Measurements from ENCODE around the gene WSB1.
A peak's percentile ranks its signal among the peaks of the same experiment; 100 is the strongest.

The WSB1 gene

GRCh38 chr17:27285516-27285915 is 8.4 kb upstream of the WSB1 start:
- no peak overlapping the region for H3K27ac Mint-ChIP-seq
- peaks cover 25 to 56% of the 10 kb centered on the region in 2 donors for H3K4me1 Mint-ChIP-seq
- no peak overlapping the region for H3K4me3 Mint-ChIP-seq
- DNase-seq: no peak
- H3K9me3 Mint-ChIP-seq: no peaks in the 10 kb centered on the region
- no peak for ATAC-seq (replicated peaks)
- no peaks in the 10 kb centered on the region for H3K27me3 Mint-ChIP-seq
- H3K36me3 Mint-ChIP-seq: no peaks in the 10 kb centered on the region

GRCh38 chr17:27288183-27288582 is 5.7 kb upstream of the WSB1 start:
- no peak overlapping the region for H3K27ac Mint-ChIP-seq
- H3K4me1 Mint-ChIP-seq: peaks cover 15 to 33% of the 10 kb centered on the region in 2 donors
- no peak overlapping the region for H3K4me3 Mint-ChIP-seq
- DNase-seq: no peak
- no peaks in the 10 kb centered on the region for H3K27me3 Mint-ChIP-seq
- no peaks in the 10 kb centered on the region for H3K9me3 Mint-ChIP-seq
- H3K36me3 Mint-ChIP-seq: no peaks in the 10 kb centered on the region
- ATAC-seq (replicated peaks): no peak

- ATAC-seq (replicated peaks) (no peak), DNase-seq (no peak)
- no peaks in the 10 kb centered on the region for H3K27me3 Mint-ChIP-seq
- H3K9me3 Mint-ChIP-seq: no peaks in the 10 kb centered on the region
- H3K4me1 Mint-ChIP-seq: peaks cover 8 to 23% of the 10 kb centered on the region in 2 donors
- peaks cover 0 to 5% of the 10 kb centered on the region in 2 donors for H3K36me3 Mint-ChIP-seq
- no peak overlapping the region for H3K4me3 Mint-ChIP-seq
- no peak overlapping the region for H3K27ac Mint-ChIP-seq
Observed at GRCh38 chr17:27289856-27290255, 4.1 kb upstream of the WSB1 start.

GRCh38 chr17:27290916-27291598 is 2.9 kb upstream of the WSB1 start:
- no peaks in the 10 kb centered on the region for H3K9me3 Mint-ChIP-seq
- H3K27ac Mint-ChIP-seq: peak overlapping the region; percentile 47
- no peak for DNase-seq
- no peak overlapping the region for H3K4me3 Mint-ChIP-seq
- H3K4me1 Mint-ChIP-seq: peaks cover 4 to 22% of the 10 kb centered on the region in 2 donors
- no peak for ATAC-seq (replicated peaks)
- peaks cover 4 to 9% of the 10 kb centered on the region in 2 donors for H3K36me3 Mint-ChIP-seq
- no peaks in the 10 kb centered on the region for H3K27me3 Mint-ChIP-seq

- peaks cover 5 to 36% of the 10 kb centered on the region in 2 donors for H3K4me1 Mint-ChIP-seq
- DNase-seq (no peak), ATAC-seq (replicated peaks) (no peak)
- H3K27ac Mint-ChIP-seq: peak overlapping the region; percentile 97
- peak overlapping the region; percentile 92 to 96 for H3K4me3 Mint-ChIP-seq
- H3K36me3 Mint-ChIP-seq: peaks cover 4 to 14% of the 10 kb centered on the region in 2 donors
- no peaks in the 10 kb centered on the region for H3K9me3 Mint-ChIP-seq
- no peaks in the 10 kb centered on the region for H3K27me3 Mint-ChIP-seq
Observed at GRCh38 chr17:27293359-27293897, 486 bp upstream of the WSB1 start.

- Mint-ChIP-seq H3K4me1 (peaks cover 15 to 49% of the 10 kb centered on the region in 2 donors), H3K4me3 (peak overlapping the region; percentile 92 to 96), H3K36me3 (peaks cover 6 to 14% of the 10 kb centered on the region in 2 donors), H3K27ac (peak overlapping the region; percentile 97), H3K27me3 (no peaks in the 10 kb centered on the region), H3K9me3 (no peaks in the 10 kb centered on the region)
- peak; percentile 60 to 61 for ATAC-seq (replicated peaks)
- peak; percentile 42 for DNase-seq
Observed at GRCh38 chr17:27294689-27295630, 1.0 kb downstream of the WSB1 start.

- DNase-seq (no peak), ATAC-seq (replicated peaks) (no peak)
- Mint-ChIP-seq H3K27ac (peak overlapping the region; percentile 85), H3K9me3 (no peaks in the 10 kb centered on the region), H3K4me1 (peaks cover 16 to 54% of the 10 kb centered on the region in 2 donors), H3K4me3 (peak overlapping the region; percentile 92 to 96), H3K27me3 (no peaks in the 10 kb centered on the region), H3K36me3 (peaks cover 6 to 14% of the 10 kb centered on the region in 2 donors)
Observed at GRCh38 chr17:27295945-27296344, 2.0 kb downstream of the WSB1 start.

GRCh38 chr17:27296428-27296979 is 2.6 kb downstream of the WSB1 start:
- H3K4me1 Mint-ChIP-seq: peaks cover 18 to 60% of the 10 kb centered on the region in 2 donors
- DNase-seq: no peak
- no peak for ATAC-seq (replicated peaks)
- H3K27me3 Mint-ChIP-seq: no peaks in the 10 kb centered on the region
- H3K36me3 Mint-ChIP-seq: peaks cover 6 to 14% of the 10 kb centered on the region in 2 donors
- H3K27ac Mint-ChIP-seq: peak overlapping the region; percentile 85
- H3K4me3 Mint-ChIP-seq: peak overlapping the region; percentile 92 to 96
- no peaks in the 10 kb centered on the region for H3K9me3 Mint-ChIP-seq

GRCh38 chr17:27299384-27300049 is 5.6 kb downstream of the WSB1 start:
- Mint-ChIP-seq H3K9me3 (no peaks in the 10 kb centered on the region), H3K27ac (no peak overlapping the region), H3K4me1 (peaks cover 19 to 58% of the 10 kb centered on the region in 2 donors), H3K36me3 (peaks cover 6 to 10% of the 10 kb centered on the region in 2 donors), H3K27me3 (no peaks in the 10 kb centered on the region), H3K4me3 (peak overlapping the region in 1 of 2 donors; percentile 10)
- ATAC-seq (replicated peaks) (no peak), DNase-seq (no peak)

- Mint-ChIP-seq H3K36me3 (peaks cover 6 to 11% of the 10 kb centered on the region in 2 donors), H3K9me3 (no peaks in the 10 kb centered on the region), H3K27ac (no peak overlapping the region), H3K4me1 (peaks cover 19 to 31% of the 10 kb centered on the region in 2 donors), H3K4me3 (no peak overlapping the region), H3K27me3 (no peaks in the 10 kb centered on the region)
- DNase-seq (no peak), ATAC-seq (replicated peaks) (no peak)
Observed at GRCh38 chr17:27303734-27304133, 9.8 kb downstream of the WSB1 start.

GRCh38 chr17:27306276-27306835 is 12.4 kb downstream of the WSB1 start:
- Mint-ChIP-seq H3K27me3 (no peaks in the 10 kb centered on the region), H3K4me3 (no peak overlapping the region), H3K4me1 (peaks cover 6 to 9% of the 10 kb centered on the region in 2 donors), H3K36me3 (peaks cover 12 to 15% of the 10 kb centered on the region in 2 donors), H3K27ac (no peak overlapping the region), H3K9me3 (no peaks in the 10 kb centered on the region)
- no peak for ATAC-seq (replicated peaks)
- DNase-seq: no peak

- Mint-ChIP-seq H3K4me1 (peaks cover 0 to 1% of the 10 kb centered on the region in 2 donors), H3K9me3 (no peaks in the 10 kb centered on the region), H3K36me3 (peaks cover 35 to 42% of the 10 kb centered on the region in 2 donors), H3K4me3 (no peak overlapping the region), H3K27ac (peak overlapping the region; percentile 14), H3K27me3 (no peaks in the 10 kb centered on the region)
- no peak for ATAC-seq (replicated peaks)
- no peak for DNase-seq
Observed at GRCh38 chr17:27310565-27311110, 16.7 kb downstream of the WSB1 start.

- Mint-ChIP-seq H3K4me3 (no peak overlapping the region), H3K27ac (no peak overlapping the region), H3K36me3 (peaks cover 41 to 51% of the 10 kb centered on the region in 2 donors), H3K4me1 (no peaks in the 10 kb centered on the region), H3K9me3 (no peaks in the 10 kb centered on the region), H3K27me3 (no peaks in the 10 kb centered on the region)
- DNase-seq: no peak
- ATAC-seq (replicated peaks): no peak
Observed at GRCh38 chr17:27313301-27313700, 19.4 kb downstream of the WSB1 start.

Data from stimulated activated naive B cell treated with anti-CD40 and anti-IgM and Interleukin-4, amounts not matched to agents 10 μg/mL and 1 μg/mL and 100 μg/mL, for 72 hours (primary cell).